Parathyroid adenoma (tissue), 2 donors: ENCODE measurements around the gene AJAP1.

Experiments
- H2AFZ ChIP-seq: fragments of 300-600 bp; sonication (generic); one replicate; pipeline ENCODE4 v1.7.0; 2017; ENCODE audit warnings: antibody characterized with exemption, mild to moderate bottlenecking
- H3K27ac ChIP-seq: fragments of 300-600 bp; sonication (generic); one replicate; pipeline ENCODE4 v1.7.0; 2017
- H3K27me3 ChIP-seq: fragments of 300-600 bp; sonication (generic); one replicate; pipeline ENCODE4 v1.7.0; 2017; ENCODE audit warnings: low read length; ENCODE audit not compliant: control insufficient read depth, insufficient read depth
- H3K36me3 ChIP-seq: fragments of 300-600 bp; sonication (generic); one replicate; pipeline ENCODE4 v1.7.0; 2017; ENCODE audit warnings: low read length; ENCODE audit not compliant: control insufficient read depth, insufficient read depth
- H3K4me1 ChIP-seq: fragments of 300-600 bp; sonication (generic); one replicate; pipeline ENCODE4 v1.7.0; 2017; ENCODE audit warnings: control low read depth
- H3K4me2 ChIP-seq: fragments of 300-600 bp; sonication (generic); one replicate; pipeline ENCODE4 v1.7.0; 2017; ENCODE audit warnings: low read length
- H3K4me3 ChIP-seq: fragments of 300-600 bp; sonication (generic); one replicate; pipeline ENCODE4 v1.7.0; 2017; ENCODE audit warnings: low read depth, low read length
- H3K79me2 ChIP-seq: fragments of 300-600 bp; sonication (generic); one replicate; pipeline ENCODE4 v1.7.0; 2017; ENCODE audit warnings: control low read depth
- H3K9ac ChIP-seq: fragments of 300-600 bp; sonication (generic); one replicate; pipeline ENCODE4 v1.7.0; 2017; ENCODE audit warnings: mild to moderate bottlenecking
- H3K9me3 ChIP-seq: fragments of 300-600 bp; sonication (generic); one replicate; pipeline ENCODE4 v1.7.0; 2017; ENCODE audit warnings: low read length; ENCODE audit not compliant: control insufficient read depth
- CTCF ChIP-seq: fragments of 300-600 bp; sonication (generic); IDR thresholded peaks from one replicate; pipeline ENCODE4 v1.7.0; 2017; ENCODE audit warnings: antibody characterized with exemption, mild to moderate bottlenecking
- donor health status: primary hyperparathyroidism.

The AJAP1 gene

GRCh38 chr1:4638345-4638729, 16.1 kb upstream of the AJAP1 start:
- Histone ChIP-seq H3K9me3 (no peaks in the 10 kb centered on the region), H3K27me3 (no peaks in the 10 kb centered on the region), H2AFZ (no peak overlapping the region), H3K4me1 (no peaks in the 10 kb centered on the region), H3K4me3 (no peak overlapping the region), H3K9ac (no peak overlapping the region), H3K27ac (no peak overlapping the region), H3K4me2 (no peak overlapping the region), H3K79me2 (no peaks in the 10 kb centered on the region), H3K36me3 (no peaks in the 10 kb centered on the region)
- TF ChIP-seq CTCF, result no peak

GRCh38 chr1:4640931-4641330, 13.5 kb upstream of the AJAP1 start:
- no peaks in the 10 kb centered on the region for H3K36me3 ChIP-seq
- H2AFZ ChIP-seq, result no peak overlapping the region
- H3K4me2 ChIP-seq, result no peak overlapping the region
- H3K27ac ChIP-seq, result no peak overlapping the region
- TF ChIP-seq CTCF, result no peak
- H3K9me3 ChIP-seq, result no peaks in the 10 kb centered on the region
- no peaks in the 10 kb centered on the region for H3K79me2 ChIP-seq
- peaks cover 2% of the 10 kb centered on the region for H3K4me1 ChIP-seq
- H3K4me3 ChIP-seq, result no peak overlapping the region
- no peak overlapping the region for H3K9ac ChIP-seq
- no peaks in the 10 kb centered on the region for H3K27me3 ChIP-seq

- H3K79me2 ChIP-seq, result no peaks in the 10 kb centered on the region
- TF ChIP-seq CTCF, result no peak
- H3K4me3 ChIP-seq, result no peak overlapping the region
- H3K9ac ChIP-seq, result no peak overlapping the region
- H3K27ac ChIP-seq, result no peak overlapping the region
- peaks cover 2% of the 10 kb centered on the region for H3K4me1 ChIP-seq
- H3K9me3 ChIP-seq, result no peaks in the 10 kb centered on the region
- H3K4me2 ChIP-seq, result no peak overlapping the region
- no peaks in the 10 kb centered on the region for H3K27me3 ChIP-seq
- no peaks in the 10 kb centered on the region for H3K36me3 ChIP-seq
- no peak overlapping the region for H2AFZ ChIP-seq
Measured at GRCh38 chr1:4647391-4647790, 7.0 kb upstream of the AJAP1 start.

- H3K9me3 ChIP-seq, result no peaks in the 10 kb centered on the region
- no peak for TF ChIP-seq CTCF
Measured at GRCh38 chr1:4648657-4649056, 5.8 kb upstream of the AJAP1 start.

GRCh38 chr1:4650481-4650880, 3.9 kb upstream of the AJAP1 start:
- Histone ChIP-seq H3K4me2 (no peak overlapping the region), H3K9ac (no peak overlapping the region), H3K79me2 (no peaks in the 10 kb centered on the region), H3K4me3 (no peak overlapping the region), H3K9me3 (no peaks in the 10 kb centered on the region), H3K27ac (no peak overlapping the region), H3K27me3 (no peaks in the 10 kb centered on the region), H3K4me1 (no peaks in the 10 kb centered on the region), H3K36me3 (no peaks in the 10 kb centered on the region), H2AFZ (no peak overlapping the region)
- no peak for TF ChIP-seq CTCF

More at GRCh38 chr1:4648657-4649056, 5.8 kb upstream of the AJAP1 start:
- no peak overlapping the region for H3K27ac ChIP-seq
- H3K79me2 ChIP-seq, result no peaks in the 10 kb centered on the region
- H3K4me3 ChIP-seq, result no peak overlapping the region
- H3K36me3 ChIP-seq, result no peaks in the 10 kb centered on the region
- no peak overlapping the region for H3K9ac ChIP-seq
- no peaks in the 10 kb centered on the region for H3K27me3 ChIP-seq
- no peak overlapping the region for H2AFZ ChIP-seq
- H3K4me1 ChIP-seq, result peaks cover 2% of the 10 kb centered on the region
- no peak overlapping the region for H3K4me2 ChIP-seq
